Type B pancreatic cell (in vitro differentiated cells): ENCODE measurements around the gene TMEM143. TPM values are rescaled to one million over a fixed set of nuclear protein-coding genes. Genes with fewer than 3 reads are reported as not detected.

Source experiments
- DNase-seq: peaks from one replicate; pipeline ENCODE4 v3.0.0; 2021; ENCODE audit warnings: mixed read lengths; ENCODE audit not compliant: unreplicated experiment; ENCODE audit errors: extremely low spot score
- H3K27ac Mint-ChIP-seq: 2 replicates; pipeline ENCODE4 v1.8.0; 2021; ENCODE audit warnings: mild to moderate bottlenecking, mixed read lengths
- H3K27me3 Mint-ChIP-seq: 2 replicates; pipeline ENCODE4 v1.8.0; 2021; ENCODE audit warnings: mixed read lengths
- H3K36me3 Mint-ChIP-seq: 2 replicates; pipeline ENCODE4 v1.8.0; 2021; ENCODE audit warnings: mixed read lengths
- H3K4me1 Mint-ChIP-seq: one replicate; pipeline ENCODE4 v1.8.0; 2021; ENCODE audit warnings: mixed read lengths; ENCODE audit not compliant: unreplicated experiment
- H3K4me3 Mint-ChIP-seq: 2 replicates; pipeline ENCODE4 v1.8.0; 2021; ENCODE audit warnings: mild to moderate bottlenecking, mixed read lengths
- H3K9me3 Mint-ChIP-seq: 2 replicates; pipeline ENCODE4 v1.8.0; 2021; ENCODE audit warnings: mixed read lengths
- CTCF ChIP-seq: fragments of 200-600 bp; sonication (generic); conservative IDR thresholded peaks from 2 replicates; pipeline ENCODE4 v1.5.0; 2021; ENCODE audit warnings: antibody characterized with exemption, mild to moderate bottlenecking
- total RNA-seq: library from RNA; stranded (reverse); gene quantifications from 2 replicates; pipeline ENCODE4 v1.2.1, GENCODE V29; 2021; ENCODE audit warnings: low replicate concordance

TMEM143 gene
- total RNA-seq, 1 donor from 2014 or later, result 12.8 TPM

DNA sequence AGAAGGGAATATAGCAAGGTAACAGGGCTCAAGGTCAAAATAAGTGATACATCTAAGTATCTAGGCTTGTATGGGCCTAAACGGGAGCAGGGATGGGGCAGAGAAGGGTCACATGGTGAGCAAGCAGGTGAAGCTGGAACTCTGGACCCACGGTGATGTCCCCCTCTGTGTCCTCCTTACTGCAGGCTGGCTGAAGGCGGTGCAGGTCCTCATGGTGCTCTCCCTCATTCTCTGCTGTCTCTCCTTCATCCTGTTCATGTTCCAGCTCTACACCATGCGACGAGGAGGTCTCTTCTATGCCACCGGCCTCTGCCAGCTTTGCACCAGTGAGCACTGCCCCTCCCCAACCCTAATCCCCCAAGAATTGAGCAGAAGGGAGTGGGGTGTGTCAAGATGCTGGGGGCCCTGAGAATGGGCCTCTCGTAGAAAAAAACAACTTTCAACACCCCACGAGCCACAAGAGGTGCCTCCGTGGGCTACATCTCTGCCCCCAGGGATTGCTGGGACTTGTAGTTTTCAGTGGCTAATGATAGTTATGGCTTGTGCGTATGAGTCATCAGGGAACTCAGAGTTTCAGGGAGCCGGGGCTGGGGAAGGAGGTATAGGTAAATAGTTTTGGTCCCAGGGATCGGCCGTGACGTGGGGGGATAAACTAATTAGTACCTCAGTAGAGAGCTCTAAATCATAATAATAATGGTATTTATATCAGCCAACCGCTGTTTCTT is 34.4 kb downstream of the TMEM143 start:
- H3K27ac Mint-ChIP-seq, result peak overlapping the region; percentile 85
- H3K4me1 Mint-ChIP-seq, result peaks cover 38% of the 10 kb centered on the region
- H3K36me3 Mint-ChIP-seq, result peaks cover 3% of the 10 kb centered on the region
- no peak for TF ChIP-seq CTCF
- H3K9me3 Mint-ChIP-seq, result no peaks in the 10 kb centered on the region
- no peak for DNase-seq
- H3K27me3 Mint-ChIP-seq, result peaks cover 3% of the 10 kb centered on the region
- peak overlapping the region; percentile 90 for H3K4me3 Mint-ChIP-seq

- Mint-ChIP-seq H3K4me1 (peaks cover 39% of the 10 kb centered on the region), H3K27ac (peak within 1 kb of the TSS; percentile 50), H3K4me3 (peak within 1 kb of the TSS; percentile 83), H3K36me3 (peaks cover 3% of the 10 kb centered on the region), H3K27me3 (no peaks in the 10 kb centered on the region), H3K9me3 (no peaks in the 10 kb centered on the region)
- DNase-seq, result no peak
- no peak for TF ChIP-seq CTCF
Observed at GRCh38 chr19:48325265-48325910, 38.4 kb downstream of the TMEM143 start, which contains the start of gene EMP3. EMP3 (plus strand) TSS chr19:48325552; CDS start chr19:48326845, 1,293 bp downstream.

GRCh38 chr19:48321622-48322591 is 41.8 kb downstream of the TMEM143 start:
- H3K4me1 Mint-ChIP-seq, result peaks cover 37% of the 10 kb centered on the region
- H3K4me3 Mint-ChIP-seq, result peak overlapping the region; percentile 95
- H3K27ac Mint-ChIP-seq, result peak overlapping the region; percentile 97
- H3K36me3 Mint-ChIP-seq, result no peaks in the 10 kb centered on the region
- peak; percentile 98 for DNase-seq
- H3K27me3 Mint-ChIP-seq, result no peaks in the 10 kb centered on the region
- peak; percentile 29 for TF ChIP-seq CTCF
- no peaks in the 10 kb centered on the region for H3K9me3 Mint-ChIP-seq

DNA sequence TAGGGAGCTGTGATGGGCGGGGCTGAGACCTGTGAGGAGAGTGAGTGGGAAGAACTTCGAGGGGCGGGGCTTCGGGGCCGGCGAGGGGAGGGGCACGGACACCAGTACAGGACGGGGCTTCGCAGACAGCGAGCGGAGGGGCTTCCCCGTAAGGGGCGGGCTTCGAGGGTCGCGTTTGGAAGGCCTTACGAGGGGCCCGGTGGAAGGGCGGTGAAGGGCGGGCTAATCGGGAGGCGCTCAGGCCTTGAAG is 42.4 kb downstream of the TMEM143 start:
- Mint-ChIP-seq H3K36me3 (no peaks in the 10 kb centered on the region), H3K9me3 (no peaks in the 10 kb centered on the region), H3K27me3 (no peaks in the 10 kb centered on the region), H3K4me1 (peaks cover 37% of the 10 kb centered on the region), H3K27ac (peak overlapping the region; percentile 97), H3K4me3 (peak overlapping the region; percentile 95)
- DNase-seq, result peak; percentile 95
- no peak for TF ChIP-seq CTCF

GRCh38 chr19:48319647-48320541 is 43.8 kb downstream of the TMEM143 start:
- peak overlapping the region; percentile 95 for H3K4me3 Mint-ChIP-seq
- no peaks in the 10 kb centered on the region for H3K9me3 Mint-ChIP-seq
- H3K36me3 Mint-ChIP-seq, result no peaks in the 10 kb centered on the region
- peaks cover 31% of the 10 kb centered on the region for H3K4me1 Mint-ChIP-seq
- no peaks in the 10 kb centered on the region for H3K27me3 Mint-ChIP-seq
- peak; percentile 76 for TF ChIP-seq CTCF
- no peak for DNase-seq
- peak overlapping the region; percentile 67 for H3K27ac Mint-ChIP-seq
